Right renal cortex interstitium (tissue), 3 donors: ENCODE data around the gene SLC4A7. TPM values are rescaled to one million over a fixed set of nuclear protein-coding genes. Genes with fewer than 3 reads are reported as not detected.
"Not testable (repeated sequence)": the region's sequence is repeated elsewhere in the genome, so short reads cannot be mapped to it uniquely, and the experiment has no call there.

Source experiments
- DNase-seq, 3 donors: peaks; one replicate each; pipeline ENCODE4 v3.0.0-alpha.2; 2013; ENCODE audit warnings: low read depth in 3 of 3, low spot score in 2 of 3
- polyA plus RNA-seq, 3 donors: library from polyadenylated mRNA; unstranded; fragments of 120-200 nt; gene quantifications; one replicate each; pipeline ENCODE4 v1.2.1, GENCODE V29; 2013; ENCODE audit not compliant: insufficient read length in 3 of 3

The SLC4A7 gene
- polyA plus RNA-seq, 3 donors, result 21.6 to 25.2 (median 24.9) TPM

GRCh38 chr3:27488821-27489220, 4.6 kb upstream of the SLC4A7 start:
- DNase-seq, result no peak

DNA sequence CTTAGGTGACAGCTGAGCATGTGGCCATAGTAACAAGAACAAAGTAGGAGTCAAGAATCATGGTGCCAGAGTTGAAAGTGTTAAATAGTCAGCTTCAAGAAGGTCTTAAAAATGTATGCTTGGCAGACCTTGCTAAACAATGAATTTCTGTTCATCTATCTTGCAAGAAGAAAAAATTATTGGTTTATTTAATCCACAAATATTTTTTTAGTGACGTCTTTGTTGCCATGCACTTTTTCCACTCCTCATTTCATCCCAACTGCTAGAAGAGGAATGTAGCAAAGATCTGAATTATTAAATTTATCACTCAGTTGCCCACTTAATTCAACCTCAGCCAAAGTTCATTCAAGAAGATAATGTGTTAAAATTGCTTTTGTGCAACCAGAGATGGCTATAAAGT, 3.2 kb upstream of the SLC4A7 start:
- no peak for DNase-seq

GRCh38 chr3:27486336-27486735, 2.2 kb upstream of the SLC4A7 start:
- DNase-seq, result no peak

DNA sequence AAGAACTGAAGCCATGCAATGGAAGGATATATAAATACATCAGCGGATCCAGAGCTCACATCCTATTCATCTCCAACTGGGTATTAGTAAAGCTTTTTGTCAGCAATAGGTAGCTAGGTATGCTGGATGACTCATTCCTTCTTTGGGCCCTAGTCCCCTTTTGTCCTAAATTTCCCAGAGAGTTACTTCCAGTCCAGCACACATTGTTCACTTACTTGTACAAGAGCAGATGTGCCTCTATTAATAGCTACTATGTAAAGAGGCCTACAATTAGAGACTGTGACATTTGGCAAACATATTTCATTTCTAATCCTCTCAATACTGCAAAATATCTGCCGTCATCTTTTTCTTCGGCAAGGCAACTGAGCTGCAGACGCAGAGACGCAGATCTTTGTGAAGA, 1.7 kb upstream of the SLC4A7 start:
- no peak for DNase-seq

- DNase-seq, result peak in 1 of 3 donors; percentile 41
Observed at GRCh38 chr3:27483117-27484014, 818 bp downstream of the SLC4A7 start.

GRCh38 chr3:27479806-27480543, 4.2 kb downstream of the SLC4A7 start:
- no peak for DNase-seq

DNA sequence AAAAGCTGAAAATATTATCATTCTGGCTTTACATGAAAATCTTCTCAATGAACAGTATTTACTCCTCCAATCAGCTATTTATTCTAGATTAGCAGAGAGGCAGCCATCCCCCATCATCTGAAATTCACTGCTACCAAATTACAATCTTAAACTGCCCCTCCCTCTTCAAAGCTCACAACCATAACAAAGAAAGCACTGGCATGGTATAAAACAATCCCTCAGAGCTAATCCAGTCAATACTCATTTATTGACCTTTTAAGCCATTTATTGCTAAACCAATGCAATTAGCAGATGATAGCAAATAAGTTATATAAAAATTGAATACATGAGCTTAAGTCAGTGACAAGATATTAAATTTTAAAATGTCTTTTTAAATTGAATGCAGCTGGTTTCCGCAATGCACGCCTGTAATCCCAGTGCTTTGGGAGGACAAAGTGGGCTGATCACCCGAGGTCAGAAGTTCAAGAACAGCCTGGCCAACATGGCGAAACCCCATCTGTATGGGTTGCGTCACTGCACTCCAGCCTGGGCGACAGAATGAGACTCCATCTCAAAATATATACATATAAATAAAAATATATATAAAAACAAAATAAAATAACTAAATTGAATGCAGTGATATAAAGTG, 12.1 kb downstream of the SLC4A7 start:
- no peak for DNase-seq

DNA sequence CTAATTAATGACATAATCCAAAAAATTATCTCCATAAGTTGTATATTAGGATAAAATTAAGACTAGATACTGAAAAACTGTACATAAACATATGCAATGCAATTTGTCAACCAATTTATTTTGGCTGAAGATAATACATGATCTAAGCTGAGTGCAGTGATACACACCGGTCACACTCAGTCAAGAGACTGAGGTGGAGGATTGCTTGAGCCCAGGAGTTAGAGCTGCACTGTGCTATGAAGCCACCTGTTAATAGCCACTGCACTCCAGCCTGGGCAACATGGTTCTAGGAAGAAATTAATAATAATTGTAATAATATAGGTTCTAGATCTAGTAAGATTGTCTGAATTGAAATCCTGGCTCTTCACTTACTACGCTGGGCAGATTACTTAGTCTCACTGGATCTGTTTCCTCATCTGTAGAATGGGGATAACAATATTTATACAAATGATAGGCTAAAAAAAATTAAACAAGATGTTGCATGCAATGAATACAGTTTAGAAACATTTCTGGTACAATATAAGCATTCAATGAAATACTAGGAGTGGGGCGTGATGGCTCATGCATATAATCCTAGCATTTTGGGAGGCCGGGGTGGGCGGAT, 15.8 kb downstream of the SLC4A7 start:
- DNase-seq, result no peak

GRCh38 chr3:27467545-27467944, 16.6 kb downstream of the SLC4A7 start:
- DNase-seq, result peak in 1 of 3 donors; percentile 18

DNA sequence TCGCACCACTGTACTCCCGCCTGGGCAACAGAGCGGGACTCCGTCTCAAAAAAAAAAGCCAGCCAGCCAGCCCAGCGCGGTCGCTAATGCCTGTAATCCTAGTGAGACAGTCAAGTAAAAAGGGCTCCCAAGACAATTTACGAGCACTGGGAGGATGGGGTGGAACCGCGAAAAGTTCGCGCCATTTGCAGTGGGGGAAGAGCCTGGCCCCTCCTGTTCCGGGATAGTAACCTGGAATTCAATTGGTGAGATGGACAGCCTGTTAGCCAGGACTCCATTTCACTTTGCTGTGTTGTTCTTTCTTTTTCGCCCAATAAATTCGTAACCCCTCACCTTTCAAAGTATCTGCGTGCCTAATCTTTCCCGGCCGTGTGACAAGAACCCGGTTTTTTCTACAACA, 19.5 kb downstream of the SLC4A7 start:
- no peak for DNase-seq

GRCh38 chr3:27462228-27462627, 22.0 kb downstream of the SLC4A7 start:
- DNase-seq, result no peak

DNA sequence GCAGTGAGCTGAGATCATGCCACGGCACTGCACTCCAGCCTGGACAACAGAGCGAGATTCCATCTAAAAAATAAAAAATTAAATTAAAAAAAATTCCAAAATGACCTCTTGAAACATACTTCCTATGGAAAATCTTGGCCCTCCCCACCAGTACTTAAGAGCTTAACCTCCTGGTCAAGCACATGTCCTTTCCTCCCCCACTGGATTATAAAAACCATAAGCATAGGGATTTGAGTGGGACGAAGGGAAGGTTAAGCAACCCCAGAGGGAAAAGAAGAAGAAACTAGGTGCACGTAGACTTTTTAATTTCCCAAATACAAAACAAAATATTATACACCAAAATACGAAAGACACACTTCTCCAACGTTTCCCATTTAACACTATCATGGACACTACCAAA, 25.3 kb downstream of the SLC4A7 start:
- DNase-seq, result no peak

DNA sequence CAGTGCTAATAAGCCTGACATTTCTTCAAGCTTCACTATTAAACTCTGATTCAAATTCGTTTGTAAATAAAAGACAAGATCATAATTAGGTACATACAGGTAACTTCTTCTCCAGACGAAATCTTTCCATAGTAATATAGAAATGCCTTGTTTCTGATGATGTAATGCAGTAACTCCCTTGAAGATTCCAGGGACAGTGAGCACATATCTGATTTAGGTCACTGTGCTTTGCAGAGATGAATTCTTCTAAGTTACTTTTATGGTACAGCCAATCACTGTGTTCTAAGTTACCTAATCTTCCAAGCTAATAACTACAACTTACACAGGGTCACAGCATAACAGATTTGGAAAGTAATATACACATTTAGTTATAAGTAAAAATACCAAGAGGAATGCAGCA, 27.6 kb downstream of the SLC4A7 start:
- no peak for DNase-seq

DNA sequence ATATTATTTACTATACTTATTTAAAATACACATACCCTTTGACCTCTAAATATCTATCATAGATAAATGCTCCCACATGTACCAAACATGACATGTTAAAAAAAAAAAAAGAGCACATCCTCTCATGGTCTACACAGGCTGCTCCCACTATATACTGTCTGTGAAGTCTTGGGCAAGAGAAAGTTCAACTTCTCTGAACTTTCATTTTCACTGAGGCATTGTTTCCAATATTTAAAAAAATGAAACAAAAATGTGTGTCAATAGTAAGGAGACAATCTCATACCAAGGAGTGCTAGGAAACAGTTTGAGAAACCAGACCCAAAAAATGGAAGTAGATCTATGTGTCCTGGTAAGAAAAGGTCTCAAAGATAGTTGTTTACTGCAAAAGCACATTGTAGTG, 29.3 kb downstream of the SLC4A7 start:
- DNase-seq, result no peak

GRCh38 chr3:27454461-27454860, 29.7 kb downstream of the SLC4A7 start:
- DNase-seq, result no peak

DNA sequence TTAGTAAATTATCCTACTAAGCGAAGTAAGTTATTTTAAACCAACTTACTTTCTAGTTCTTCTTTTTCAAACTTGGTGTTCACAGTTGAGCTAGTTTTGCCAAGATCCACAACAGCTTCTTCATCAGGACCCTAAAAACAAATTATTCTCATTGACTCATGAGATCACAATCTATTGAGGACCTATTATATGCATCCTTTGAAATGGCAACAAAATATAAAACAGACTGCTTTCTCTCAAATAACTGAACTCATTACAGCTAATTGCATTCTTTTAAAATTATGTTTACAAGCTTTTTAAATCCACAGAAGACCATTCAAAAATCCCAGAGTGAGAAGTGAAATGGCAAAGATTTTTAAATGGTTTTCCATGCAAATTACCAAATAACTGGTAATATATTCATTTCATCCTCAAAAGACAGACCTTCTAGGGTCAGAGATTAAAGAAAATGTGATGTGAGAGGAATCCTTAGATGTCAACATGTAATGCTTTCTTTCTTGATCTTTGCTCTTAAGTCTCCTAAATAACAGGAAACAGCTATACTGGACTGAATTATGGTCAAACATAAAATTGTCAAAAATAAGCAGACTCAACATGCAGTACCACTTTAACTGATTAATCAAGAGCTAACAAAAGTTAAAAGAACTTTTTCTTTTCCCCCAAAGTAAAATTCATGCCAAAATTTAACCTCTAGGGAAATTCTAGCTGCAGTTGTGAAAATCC, 31.7 kb downstream of the SLC4A7 start:
- peak in 2 of 3 donors; percentile 6 to 8 for DNase-seq

GRCh38 chr3:27451842-27452241, 32.3 kb downstream of the SLC4A7 start:
- DNase-seq, result no peak

- no peak for DNase-seq
Observed at GRCh38 chr3:27451251-27451650, 32.9 kb downstream of the SLC4A7 start.

- no peak for DNase-seq
Observed at GRCh38 chr3:27449530-27450150, 34.5 kb downstream of the SLC4A7 start.

DNA sequence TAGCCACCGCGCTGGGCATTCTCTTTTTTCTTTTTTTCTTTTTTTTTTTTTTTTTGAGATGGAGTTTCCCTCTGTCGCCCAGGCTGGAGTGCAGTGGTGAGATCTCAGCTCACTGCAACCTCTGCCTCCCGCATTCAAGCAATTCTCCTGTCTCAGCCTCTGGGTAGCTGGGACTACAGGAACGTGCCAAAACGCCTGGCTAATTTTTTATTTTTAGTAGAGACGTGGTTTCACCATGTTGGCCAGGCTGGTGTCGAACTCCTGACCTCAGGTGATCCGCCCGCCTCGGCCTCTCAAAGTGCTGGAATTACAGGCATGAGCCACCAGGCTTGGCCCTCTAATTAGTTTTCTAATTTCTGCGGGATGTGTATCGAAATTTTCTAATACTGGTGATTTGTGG, 41.2 kb downstream of the SLC4A7 start:
- not testable (repeated sequence) for DNase-seq
